HCT116 (cell line): ENCODE measurements around the gene CRBN. TPM values are rescaled to one million over a fixed set of nuclear protein-coding genes. Genes with fewer than 3 reads are reported as not detected.

Experiments
- ATAC-seq: fragments of 200-7000 bp; cut with Tn5 transposase; 2 replicates; pipeline ENCODE4 v1.9.1; 2020; ENCODE audit warnings: mild to moderate bottlenecking, moderate library complexity
- BruUV-seq: library from RNA; stranded (reverse); fragments of 400-500 nt; replicated peaks from 2 replicates; lab custom pipeline; 2021; lab: Mats Ljungman, UMichigan
- CTCF ChIA-PET: fragments of 300-600 bp; sonication (Branson Sonifier 250); formaldehyde crosslinking; loops from one replicate; lab custom pipeline; 2021; ENCODE audit warnings: antibody characterized with exemption; lab: Charles Lee
- POLR2A ChIA-PET: fragments of 300-600, 350-600 bp; sonication (Branson Sonifier 250); formaldehyde crosslinking; loops from one replicate; lab custom pipeline; 2021; ENCODE audit warnings: antibody characterized with exemption; lab: Charles Lee
- RAD21 ChIA-PET, 2 experiments: fragments of 300-600 bp; sonication (Branson Sonifier 250); formaldehyde crosslinking; loops; one replicate each; lab custom pipeline; 2023; ENCODE audit warnings: low total read pairs in 2 of 2; ENCODE audit not compliant: uncharacterized antibody in 2 of 2, unreplicated experiment in 2 of 2, low non-redundant PET in 1 of 2; lab: Charles Lee
- DNase-seq: peaks from one replicate; pipeline ENCODE4 v3.0.0-alpha.2; 2010; ENCODE audit warnings: low read depth, low spot score
- H2AFZ ChIP-seq: fragments of 200-600 bp; shearing (Covaris generic), sonication (generic); 2 replicates; pipeline ENCODE4 v1.6.1; 2017; ENCODE audit warnings: low read depth, mixed run types, mixed read lengths, antibody characterized with exemption, low read length; ENCODE audit not compliant: poor library complexity, severe bottlenecking
- H3K27ac ChIP-seq: 2 replicates; pipeline ENCODE4 v1.5.1; 2012; ENCODE audit warnings: low read depth, low read length
- H3K27me3 ChIP-seq: fragments of 200-600 bp; sonication (generic); 2 replicates; pipeline ENCODE4 v1.6.1; 2016; ENCODE audit warnings: mixed run types, low read length, mixed read lengths; ENCODE audit not compliant: insufficient read depth
- H3K36me3 ChIP-seq, 2 experiments: fragments of 200-500 bp in 1 of 2; fragments of 200-600 bp in 1 of 2; sonication (Bioruptor generic) in 1 of 2; sonication (generic) in 1 of 2; 2 replicates each; pipeline versions ENCODE4 v1.5.1 to v1.6.1; 2014 to 2016; ENCODE audit warnings: low read length in 2 of 2, inconsistent platforms in 1 of 2, mixed read lengths in 1 of 2, mixed run types in 1 of 2; ENCODE audit not compliant: insufficient read depth in 2 of 2, control insufficient read depth in 1 of 2
- H3K4me1 ChIP-seq, 2 experiments: fragments of 200-600 bp in 1 of 2; sonication (generic) in 1 of 2; 2 replicates each; pipeline versions ENCODE4 v1.5.1 to v1.6.1; 2012 to 2017; ENCODE audit warnings: low read length in 2 of 2, inconsistent platforms in 1 of 2, mild to moderate bottlenecking in 1 of 2, mixed read lengths in 1 of 2, mixed run types in 1 of 2, moderate library complexity in 1 of 2; ENCODE audit not compliant: insufficient read depth in 2 of 2, control insufficient read depth in 1 of 2
- H3K4me2 ChIP-seq: fragments of 200-600 bp; sonication (generic); 2 replicates; pipeline ENCODE4 v1.6.1; 2017; ENCODE audit warnings: mixed run types, low read length, mixed read lengths
- H3K4me3 ChIP-seq, 2 experiments: fragments of 200-600 bp in 1 of 2; sonication (generic) in 1 of 2; replicated peaks in 1 of 2; 2 replicates each; pipeline ENCODE4 v1.5.1; 2011 to 2016; ENCODE audit warnings: low read length in 2 of 2, control low read depth in 1 of 2, low read depth in 1 of 2, mild to moderate bottlenecking in 1 of 2, mixed read lengths in 1 of 2, mixed run types in 1 of 2
- H3K79me2 ChIP-seq: fragments of 200-600 bp; sonication (generic); 2 replicates; pipeline ENCODE4 v1.6.1; 2017; ENCODE audit warnings: mild to moderate bottlenecking, mixed run types, low read length, moderate library complexity, mixed read lengths; ENCODE audit not compliant: insufficient read depth
- H3K9ac ChIP-seq: fragments of 200-600 bp; sonication (generic); 2 replicates; pipeline ENCODE4 v1.6.1; 2016; ENCODE audit warnings: low read length, mixed read lengths
- H3K9me2 ChIP-seq: fragments of 200-600 bp; sonication (generic), shearing (Covaris generic); 2 replicates; pipeline ENCODE4 v1.6.1; 2017; ENCODE audit warnings: mixed run types, mild to moderate bottlenecking, moderate library complexity; ENCODE audit not compliant: insufficient read depth
- H3K9me3 ChIP-seq, 2 experiments: fragments of 200-500 bp in 1 of 2; fragments of 200-600 bp in 1 of 2; sonication (Bioruptor generic) in 1 of 2; sonication (generic) in 1 of 2; 2 replicates each; pipeline ENCODE4 v1.6.1; 2014 to 2017; ENCODE audit warnings: low read length in 2 of 2, mixed read lengths in 2 of 2, inconsistent platforms in 1 of 2, low read depth in 1 of 2, mild to moderate bottlenecking in 1 of 2, mixed run types in 1 of 2, moderate library complexity in 1 of 2; ENCODE audit not compliant: control insufficient read depth in 1 of 2, insufficient read depth in 1 of 2
- H4K20me1 ChIP-seq: fragments of 200-600 bp; sonication (generic), shearing (Covaris generic); 2 replicates; pipeline ENCODE4 v1.6.1; 2017; ENCODE audit warnings: mixed run types, mild to moderate bottlenecking, moderate library complexity; ENCODE audit not compliant: insufficient read depth
- CBX3 ChIP-seq: IDR thresholded peaks from 2 replicates; pipeline ENCODE4 v1.6.1; 2012; ENCODE audit warnings: low read depth
- EGR1 ChIP-seq: IDR thresholded peaks from 2 replicates; pipeline ENCODE4 v1.6.1; 2012; ENCODE audit warnings: low read depth
- JUND ChIP-seq: IDR thresholded peaks from 2 replicates; pipeline ENCODE4 v1.6.1; 2012
- POLR2A ChIP-seq: IDR thresholded peaks from 2 replicates; pipeline ENCODE4 v1.7.0; 2011; ENCODE audit warnings: borderline replicate concordance; ENCODE audit not compliant: insufficient read depth, insufficient read length; ENCODE audit errors: extremely low read depth
- POLR2AphosphoS5 ChIP-seq: IDR thresholded peaks from 2 replicates; pipeline ENCODE4 v1.6.1; 2011; ENCODE audit warnings: mild to moderate bottlenecking, low read depth, low read length, moderate library complexity
- RAD21 ChIP-seq: IDR thresholded peaks from 2 replicates; pipeline ENCODE4 v1.6.1; 2012; ENCODE audit warnings: low read depth, mild to moderate bottlenecking
- SP1 ChIP-seq: IDR thresholded peaks from 2 replicates; pipeline ENCODE4 v1.6.1; 2012; ENCODE audit warnings: low read depth
- SRF ChIP-seq: IDR thresholded peaks from 2 replicates; pipeline ENCODE4 v1.6.1; 2012; ENCODE audit warnings: low read depth
- TCF7L2 ChIP-seq: IDR thresholded peaks from 2 replicates; pipeline ENCODE4 v1.7.0; 2011; ENCODE audit warnings: borderline replicate concordance, inconsistent platforms; ENCODE audit not compliant: insufficient read depth, insufficient read length; ENCODE audit errors: extremely low read depth
- ZNF274 ChIP-seq: fragments of 200-500 bp; sonication (Bioruptor generic); IDR thresholded peaks from 2 replicates; pipeline ENCODE4 v1.6.1; 2014; ENCODE audit warnings: mild to moderate bottlenecking, low read depth, low read length, inconsistent platforms
- intact Hi-C: fragments of 100-400 bp; cut with micrococcal nuclease; formaldehyde crosslinking; loops from 2 replicates; pipeline ENCODE4 v1.10.0; 2022
- total RNA-seq: library from RNA; stranded (reverse); gene quantifications from one replicate; pipeline ENCODE4 v1.2.1, GENCODE V29; 2021; ENCODE audit not compliant: unreplicated experiment
- TF ChIP-seq, protein P1 (sequence below): IDR thresholded peaks from 2 replicates; pipeline ENCODE4 v1.6.1; 2011; ENCODE audit warnings: mild to moderate bottlenecking, low read length, moderate library complexity; ENCODE audit not compliant: insufficient replicate concordance; ENCODE audit errors: extremely low read depth
- TF ChIP-seq, protein P2 (sequence below): IDR thresholded peaks from 2 replicates; pipeline ENCODE4 v1.6.1; 2012
- TF ChIP-seq, protein P3 (sequence below), 3 experiments: fragments of 200-600 bp in 1 of 3; sonication (generic) in 1 of 3; IDR thresholded peaks in 2 of 3; conservative IDR thresholded peaks in 1 of 3; 2 replicates each; pipeline ENCODE4 v1.5.1; 2012 to 2017; ENCODE audit warnings: low read depth in 2 of 3, low read length in 2 of 3, antibody characterized with exemption in 1 of 3, borderline replicate concordance in 1 of 3, control low read depth in 1 of 3, mild to moderate bottlenecking in 1 of 3, mixed read lengths in 1 of 3, mixed run types in 1 of 3, moderate library complexity in 1 of 3; ENCODE audit not compliant: insufficient read depth in 1 of 3

Gene CRBN
- total RNA-seq, 1 experiment from 2014 or later: 29.1 TPM

DNA sequence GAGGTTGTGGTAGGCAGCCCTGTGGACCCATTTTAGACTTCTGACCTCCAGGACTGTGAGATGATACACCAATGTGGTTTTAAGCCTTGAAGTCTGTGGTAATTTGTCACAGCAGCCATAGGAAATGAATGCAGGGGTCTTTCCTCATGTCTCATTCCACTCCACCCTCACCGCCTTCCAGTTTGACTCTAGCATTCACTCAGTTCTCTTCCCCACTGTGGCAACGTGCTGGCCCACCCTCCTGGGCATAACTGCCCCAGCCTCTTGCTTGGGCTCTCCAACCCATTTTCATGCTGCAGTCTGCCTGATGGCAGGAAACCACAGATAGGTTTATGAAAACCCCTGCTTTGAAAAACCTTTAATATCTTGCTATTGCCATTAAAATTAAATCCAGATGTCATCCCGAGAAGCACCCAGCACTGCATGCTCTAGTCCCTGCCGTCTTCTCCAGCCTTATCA is 60.1 kb downstream of the CRBN start:
- no peak overlapping the region for H3K27ac ChIP-seq
- no peak overlapping the region for H3K4me2 ChIP-seq
- no peaks in the 10 kb centered on the region for H3K9me3 ChIP-seq
- RAD21 ChIA-PET: no interaction called here
- no peaks in the 10 kb centered on the region for H3K36me3 ChIP-seq
- no peaks in the 10 kb centered on the region for H3K4me1 ChIP-seq
- no peak overlapping the region for H2AFZ ChIP-seq
- H3K27me3 ChIP-seq: peaks cover 20% of the 10 kb centered on the region
- H4K20me1 ChIP-seq: no peaks in the 10 kb centered on the region
- H3K4me3 ChIP-seq: no peak overlapping the region
- no peak for DNase-seq
- POLR2A ChIA-PET: no interaction called here
- no peak overlapping the region for H3K9ac ChIP-seq
- no peaks in the 10 kb centered on the region for H3K79me2 ChIP-seq
- ATAC-seq: no peak
- no peak for TF ChIP-seq ZNF274
- no peak for TF ChIP-seq SRF
- no peak for TF ChIP-seq POLR2A
- TF ChIP-seq POLR2AphosphoS5: no peak
- TF ChIP-seq SP1: no peak
- TF ChIP-seq, protein P1, sequence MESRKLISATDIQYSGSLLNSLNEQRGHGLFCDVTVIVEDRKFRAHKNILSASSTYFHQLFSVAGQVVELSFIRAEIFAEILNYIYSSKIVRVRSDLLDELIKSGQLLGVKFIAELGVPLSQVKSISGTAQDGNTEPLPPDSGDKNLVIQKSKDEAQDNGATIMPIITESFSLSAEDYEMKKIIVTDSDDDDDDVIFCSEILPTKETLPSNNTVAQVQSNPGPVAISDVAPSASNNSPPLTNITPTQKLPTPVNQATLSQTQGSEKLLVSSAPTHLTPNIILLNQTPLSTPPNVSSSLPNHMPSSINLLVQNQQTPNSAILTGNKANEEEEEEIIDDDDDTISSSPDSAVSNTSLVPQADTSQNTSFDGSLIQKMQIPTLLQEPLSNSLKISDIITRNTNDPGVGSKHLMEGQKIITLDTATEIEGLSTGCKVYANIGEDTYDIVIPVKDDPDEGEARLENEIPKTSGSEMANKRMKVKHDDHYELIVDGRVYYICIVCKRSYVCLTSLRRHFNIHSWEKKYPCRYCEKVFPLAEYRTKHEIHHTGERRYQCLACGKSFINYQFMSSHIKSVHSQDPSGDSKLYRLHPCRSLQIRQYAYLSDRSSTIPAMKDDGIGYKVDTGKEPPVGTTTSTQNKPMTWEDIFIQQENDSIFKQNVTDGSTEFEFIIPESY: no peak
- TF ChIP-seq CBX3: no peak
- TF ChIP-seq, protein P2, sequence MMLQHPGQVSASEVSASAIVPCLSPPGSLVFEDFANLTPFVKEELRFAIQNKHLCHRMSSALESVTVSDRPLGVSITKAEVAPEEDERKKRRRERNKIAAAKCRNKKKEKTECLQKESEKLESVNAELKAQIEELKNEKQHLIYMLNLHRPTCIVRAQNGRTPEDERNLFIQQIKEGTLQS: no peak
- no peak for TF ChIP-seq JUND
- no peak for TF ChIP-seq TCF7L2
- TF ChIP-seq, protein P3, sequence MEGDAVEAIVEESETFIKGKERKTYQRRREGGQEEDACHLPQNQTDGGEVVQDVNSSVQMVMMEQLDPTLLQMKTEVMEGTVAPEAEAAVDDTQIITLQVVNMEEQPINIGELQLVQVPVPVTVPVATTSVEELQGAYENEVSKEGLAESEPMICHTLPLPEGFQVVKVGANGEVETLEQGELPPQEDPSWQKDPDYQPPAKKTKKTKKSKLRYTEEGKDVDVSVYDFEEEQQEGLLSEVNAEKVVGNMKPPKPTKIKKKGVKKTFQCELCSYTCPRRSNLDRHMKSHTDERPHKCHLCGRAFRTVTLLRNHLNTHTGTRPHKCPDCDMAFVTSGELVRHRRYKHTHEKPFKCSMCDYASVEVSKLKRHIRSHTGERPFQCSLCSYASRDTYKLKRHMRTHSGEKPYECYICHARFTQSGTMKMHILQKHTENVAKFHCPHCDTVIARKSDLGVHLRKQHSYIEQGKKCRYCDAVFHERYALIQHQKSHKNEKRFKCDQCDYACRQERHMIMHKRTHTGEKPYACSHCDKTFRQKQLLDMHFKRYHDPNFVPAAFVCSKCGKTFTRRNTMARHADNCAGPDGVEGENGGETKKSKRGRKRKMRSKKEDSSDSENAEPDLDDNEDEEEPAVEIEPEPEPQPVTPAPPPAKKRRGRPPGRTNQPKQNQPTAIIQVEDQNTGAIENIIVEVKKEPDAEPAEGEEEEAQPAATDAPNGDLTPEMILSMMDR (IDR thresholded peaks at IDR 0.05 in 2 of 3, conservative IDR thresholded peaks at IDR 0.05 in 1 of 3; ENCODE audit: borderline replicate concordance in 1 of 3, insufficient read depth in 1 of 3, low read depth in 2 of 3, low read length in 2 of 3): no peak
- no peak for TF ChIP-seq RAD21
- no peak for TF ChIP-seq EGR1
- TF ChIP-seq, all 23 proteins: peak for 0
- BruUV-seq: no TSS peak
- CTCF ChIA-PET: no interaction called here
- no peaks in the 10 kb centered on the region for H3K9me2 ChIP-seq
- intact Hi-C loops: no loop called here
